Measurements from ENCODE around the gene RBM4B. TPM values are rescaled to one million over a fixed set of nuclear protein-coding genes. Genes with fewer than 3 reads are reported as not detected.
A peak's percentile ranks its signal among the peaks of the same experiment; 100 is the strongest.

Gene RBM4B
- total and polyA plus RNA-seq, 2 of the 13 experiments (the other 11 are each of a cell fraction or from before 2014, with no cell fraction given), result 25.8 to 32.4 TPM

DNA sequence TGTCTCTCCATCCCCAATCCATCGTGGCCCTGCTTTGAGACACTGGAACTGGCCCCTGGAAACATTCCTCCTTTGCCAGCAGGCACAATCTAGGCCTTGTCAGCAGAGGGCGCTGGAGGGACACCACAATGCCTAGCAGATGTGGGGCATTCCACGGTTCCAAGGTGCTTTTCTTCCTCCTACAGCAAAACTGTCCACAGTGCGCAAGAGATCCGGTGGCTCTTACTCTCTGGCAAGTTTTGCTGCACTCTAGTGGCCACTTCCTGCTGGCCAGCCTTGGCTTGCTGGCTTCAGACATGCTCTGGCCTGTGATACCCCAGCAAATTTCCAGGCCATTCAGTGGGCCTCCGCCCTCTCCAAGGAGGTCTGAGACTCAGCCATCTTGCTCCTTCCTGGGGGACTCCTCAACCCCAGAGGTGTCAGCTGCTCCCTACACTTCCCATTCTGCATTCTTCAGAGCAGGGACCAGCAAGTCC, 17.1 kb upstream of the RBM4B start (continued):
- TF ChIP-seq, protein P1, sequence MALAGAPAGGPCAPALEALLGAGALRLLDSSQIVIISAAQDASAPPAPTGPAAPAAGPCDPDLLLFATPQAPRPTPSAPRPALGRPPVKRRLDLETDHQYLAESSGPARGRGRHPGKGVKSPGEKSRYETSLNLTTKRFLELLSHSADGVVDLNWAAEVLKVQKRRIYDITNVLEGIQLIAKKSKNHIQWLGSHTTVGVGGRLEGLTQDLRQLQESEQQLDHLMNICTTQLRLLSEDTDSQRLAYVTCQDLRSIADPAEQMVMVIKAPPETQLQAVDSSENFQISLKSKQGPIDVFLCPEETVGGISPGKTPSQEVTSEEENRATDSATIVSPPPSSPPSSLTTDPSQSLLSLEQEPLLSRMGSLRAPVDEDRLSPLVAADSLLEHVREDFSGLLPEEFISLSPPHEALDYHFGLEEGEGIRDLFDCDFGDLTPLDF (CRISPR knock-in tag; IDR thresholded peaks at IDR 0.05), result no peak
- no peak for TF ChIP-seq KDM5A (IDR thresholded peaks at IDR 0.05; ENCODE audit: borderline replicate concordance, low read length)
- peak; percentile 33; the same call in 1 of the 2 replicates for TF ChIP-seq KMT2A (CRISPR knock-in tag; IDR thresholded peaks at IDR 0.05)
- TF ChIP-seq NFE2L2 (IDR thresholded peaks at IDR 0.05; ENCODE audit: low read length), result 0 out of 2 replicates have a peak, but pooled peaks have one; percentile 14
- TF ChIP-seq CBX1 (IDR thresholded peaks at IDR 0.05; ENCODE audit: low read depth), result no peak
- TF ChIP-seq ZNF10 (CRISPR knock-in tag; IDR thresholded peaks at IDR 0.05; ENCODE audit: borderline replicate concordance, low read depth), result no peak
- TF ChIP-seq ZNF326 (CRISPR knock-in tag; IDR thresholded peaks at IDR 0.05; ENCODE audit: borderline replicate concordance), result no peak
- TF ChIP-seq, protein P2, sequence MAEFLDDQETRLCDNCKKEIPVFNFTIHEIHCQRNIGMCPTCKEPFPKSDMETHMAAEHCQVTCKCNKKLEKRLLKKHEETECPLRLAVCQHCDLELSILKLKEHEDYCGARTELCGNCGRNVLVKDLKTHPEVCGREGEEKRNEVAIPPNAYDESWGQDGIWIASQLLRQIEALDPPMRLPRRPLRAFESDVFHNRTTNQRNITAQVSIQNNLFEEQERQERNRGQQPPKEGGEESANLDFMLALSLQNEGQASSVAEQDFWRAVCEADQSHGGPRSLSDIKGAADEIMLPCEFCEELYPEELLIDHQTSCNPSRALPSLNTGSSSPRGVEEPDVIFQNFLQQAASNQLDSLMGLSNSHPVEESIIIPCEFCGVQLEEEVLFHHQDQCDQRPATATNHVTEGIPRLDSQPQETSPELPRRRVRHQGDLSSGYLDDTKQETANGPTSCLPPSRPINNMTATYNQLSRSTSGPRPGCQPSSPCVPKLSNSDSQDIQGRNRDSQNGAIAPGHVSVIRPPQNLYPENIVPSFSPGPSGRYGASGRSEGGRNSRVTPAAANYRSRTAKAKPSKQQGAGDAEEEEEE (CRISPR knock-in tag; IDR thresholded peaks at IDR 0.05; ENCODE audit: borderline replicate concordance), result no peak
- no peak for TF ChIP-seq RBFOX2 (IDR thresholded peaks at IDR 0.05; ENCODE audit: low read depth, low read length)
- TF ChIP-seq FOSL2 (CRISPR knock-in tag; IDR thresholded peaks at IDR 0.05), result no peak
- TF ChIP-seq XBP1 (CRISPR knock-in tag; IDR thresholded peaks at IDR 0.05), result no peak
- TF ChIP-seq ZNF724P (CRISPR knock-in tag; IDR thresholded peaks at IDR 0.05; ENCODE audit: borderline replicate concordance), result no peak
- TF ChIP-seq ZZZ3 (CRISPR knock-in tag; IDR thresholded peaks at IDR 0.05; ENCODE audit: borderline replicate concordance), result no peak
- TF ChIP-seq POLR2AphosphoS5 (IDR thresholded peaks at IDR 0.05; ENCODE audit: low read depth, low read length), result no peak
- TF ChIP-seq, protein P3, sequence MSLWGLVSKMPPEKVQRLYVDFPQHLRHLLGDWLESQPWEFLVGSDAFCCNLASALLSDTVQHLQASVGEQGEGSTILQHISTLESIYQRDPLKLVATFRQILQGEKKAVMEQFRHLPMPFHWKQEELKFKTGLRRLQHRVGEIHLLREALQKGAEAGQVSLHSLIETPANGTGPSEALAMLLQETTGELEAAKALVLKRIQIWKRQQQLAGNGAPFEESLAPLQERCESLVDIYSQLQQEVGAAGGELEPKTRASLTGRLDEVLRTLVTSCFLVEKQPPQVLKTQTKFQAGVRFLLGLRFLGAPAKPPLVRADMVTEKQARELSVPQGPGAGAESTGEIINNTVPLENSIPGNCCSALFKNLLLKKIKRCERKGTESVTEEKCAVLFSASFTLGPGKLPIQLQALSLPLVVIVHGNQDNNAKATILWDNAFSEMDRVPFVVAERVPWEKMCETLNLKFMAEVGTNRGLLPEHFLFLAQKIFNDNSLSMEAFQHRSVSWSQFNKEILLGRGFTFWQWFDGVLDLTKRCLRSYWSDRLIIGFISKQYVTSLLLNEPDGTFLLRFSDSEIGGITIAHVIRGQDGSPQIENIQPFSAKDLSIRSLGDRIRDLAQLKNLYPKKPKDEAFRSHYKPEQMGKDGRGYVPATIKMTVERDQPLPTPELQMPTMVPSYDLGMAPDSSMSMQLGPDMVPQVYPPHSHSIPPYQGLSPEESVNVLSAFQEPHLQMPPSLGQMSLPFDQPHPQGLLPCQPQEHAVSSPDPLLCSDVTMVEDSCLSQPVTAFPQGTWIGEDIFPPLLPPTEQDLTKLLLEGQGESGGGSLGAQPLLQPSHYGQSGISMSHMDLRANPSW (CRISPR knock-in tag; IDR thresholded peaks at IDR 0.05; ENCODE audit: borderline replicate concordance), result no peak
- no peak for TF ChIP-seq SIN3A (IDR thresholded peaks at IDR 0.05; ENCODE audit: borderline replicate concordance, low read depth, low read length)
- TF ChIP-seq CEBPB (IDR thresholded peaks at IDR 0.05; ENCODE audit: borderline replicate concordance, low read depth, low read length), result no peak; the same call in 1 of the 2 replicates
- no peak for TF ChIP-seq GTF2F1 (IDR thresholded peaks at IDR 0.05; ENCODE audit: low read length)
- TF ChIP-seq KLF11 (CRISPR knock-in tag; IDR thresholded peaks at IDR 0.05), result peak; percentile 79; the same call in 1 of the 2 replicates
- no peak for TF ChIP-seq ZNF30 (CRISPR knock-in tag; IDR thresholded peaks at IDR 0.05)
- TF ChIP-seq RELA (CRISPR knock-in tag; IDR thresholded peaks at IDR 0.05), result no peak
- TF ChIP-seq, protein P4, sequence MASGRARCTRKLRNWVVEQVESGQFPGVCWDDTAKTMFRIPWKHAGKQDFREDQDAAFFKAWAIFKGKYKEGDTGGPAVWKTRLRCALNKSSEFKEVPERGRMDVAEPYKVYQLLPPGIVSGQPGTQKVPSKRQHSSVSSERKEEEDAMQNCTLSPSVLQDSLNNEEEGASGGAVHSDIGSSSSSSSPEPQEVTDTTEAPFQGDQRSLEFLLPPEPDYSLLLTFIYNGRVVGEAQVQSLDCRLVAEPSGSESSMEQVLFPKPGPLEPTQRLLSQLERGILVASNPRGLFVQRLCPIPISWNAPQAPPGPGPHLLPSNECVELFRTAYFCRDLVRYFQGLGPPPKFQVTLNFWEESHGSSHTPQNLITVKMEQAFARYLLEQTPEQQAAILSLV (CRISPR knock-in tag; IDR thresholded peaks at IDR 0.05; ENCODE audit: borderline replicate concordance), result no peak
- no peak for TF ChIP-seq TEAD2 (CRISPR knock-in tag; IDR thresholded peaks at IDR 0.05)
- TF ChIP-seq ZNF546 (CRISPR knock-in tag; conservative IDR thresholded peaks at IDR 0.05), result no peak
- no peak for TF ChIP-seq NR1H2 (CRISPR knock-in tag; IDR thresholded peaks at IDR 0.05; ENCODE audit: borderline replicate concordance, low read depth)

All from HepG2 (cell line).